ENCODE results near the gene LBP. TPM values are rescaled to one million over a fixed set of nuclear protein-coding genes. Genes with fewer than 3 reads are reported as not detected.
"Not testable (repeated sequence)": the region's sequence is repeated elsewhere in the genome, so short reads cannot be mapped to it uniquely, and the experiment has no call there.

Gene LBP
- total and polyA plus RNA-seq, 2 of the 13 experiments (the other 11 are each of a cell fraction or from before 2014, with no cell fraction given): 0.07 to 0.20 TPM

GRCh38 chr20:38377838-38378237, 31.6 kb downstream of the LBP start:
- H3K4me2 ChIP-seq (ENCODE audit: low read depth, low read length); intact Hi-C loops (cut with micrococcal nuclease; ENCODE audit: unreplicated experiment); H3K79me2 ChIP-seq (ENCODE audit: insufficient read depth, low read length); H3K27me3 ChIP-seq (ENCODE audit: control insufficient read depth in 1 of 2, insufficient read depth in 2 of 2, low read length in 2 of 2); H3K4me3 ChIP-seq (replicated peaks in 1 of 3; ENCODE audit: insufficient read depth in 1 of 3, low read depth in 2 of 3, low read length in 3 of 3); H3K4me1 ChIP-seq (ENCODE audit: insufficient read depth, low read length); in situ Hi-C loops (cut with HindIII; ENCODE audit: extremely low pct_ligation_motif_present, low pct_unique_long_range_greater_than_20kb); H3K9ac ChIP-seq (ENCODE audit: insufficient read depth, low read depth, low read length); DNase-seq (ENCODE audit: low spot score); BruUV-seq (replicated peaks); POLR2A ChIA-PET; ATAC-seq; H4K20me1 ChIP-seq (ENCODE audit: insufficient read depth, low read length); H3K9me3 ChIP-seq (ENCODE audit: low read length); CTCF ChIA-PET (ENCODE audit: low intra/inter-chr PET ratio, low total read pairs); H3K36me3 ChIP-seq (replicated peaks in 1 of 2; ENCODE audit: control insufficient read depth in 1 of 2, insufficient read depth in 2 of 2, low read length in 2 of 2); H2AFZ ChIP-seq (ENCODE audit: low read length); H3K27ac ChIP-seq (ENCODE audit: extremely low read length, insufficient read depth, low read length); FAIRE-seq: not testable (repeated sequence)
- TF ChIP-seq PCBP1 (IDR thresholded peaks at IDR 0.05; ENCODE audit: borderline replicate concordance, low read depth, low read length): 0 out of 2 replicates have a peak, but pooled peaks have one; percentile 59
- peak; percentile 93 for TF ChIP-seq HNRNPK (IDR thresholded peaks at IDR 0.05; ENCODE audit: low read depth, low read length, poor library complexity, severe bottlenecking)
- TF ChIP-seq PCBP2 (optimal IDR thresholded peaks at IDR 0.05; ENCODE audit: low read depth, low read length, poor library complexity, severe bottlenecking): peak; percentile 88
- 53% methylated on average over 5 of the region's 5 CpGs for WGBS (ENCODE audit: low lambda C conversion rate)

GRCh38 chr20:38383147-38383546, 36.9 kb downstream of the LBP start:
- H3K4me1 ChIP-seq (ENCODE audit: insufficient read depth, low read length): no peaks in the 10 kb centered on the region
- H2AFZ ChIP-seq (ENCODE audit: low read length): no peak overlapping the region
- no peak overlapping the region for H3K9ac ChIP-seq (ENCODE audit: insufficient read depth, low read depth, low read length)
- H3K4me3 ChIP-seq (replicated peaks in 1 of 3; ENCODE audit: insufficient read depth in 1 of 3, low read depth in 2 of 3, low read length in 3 of 3): no peak overlapping the region
- no peak for FAIRE-seq
- no peaks in the 10 kb centered on the region for H3K9me3 ChIP-seq (ENCODE audit: low read length)
- H3K27me3 ChIP-seq (ENCODE audit: control insufficient read depth in 1 of 2, insufficient read depth in 2 of 2, low read length in 2 of 2): no peaks in the 10 kb centered on the region; a peak in 1 of 5 replicates
- H3K27ac ChIP-seq (ENCODE audit: extremely low read length, insufficient read depth, low read length): no peak overlapping the region
- H3K79me2 ChIP-seq (ENCODE audit: insufficient read depth, low read length): no peaks in the 10 kb centered on the region
- H3K36me3 ChIP-seq (replicated peaks in 1 of 2; ENCODE audit: control insufficient read depth in 1 of 2, insufficient read depth in 2 of 2, low read length in 2 of 2): no peaks in the 10 kb centered on the region
- TF ChIP-seq ZBTB26 (CRISPR knock-in tag; IDR thresholded peaks at IDR 0.05; ENCODE audit: borderline replicate concordance): no peak
- no peak for TF ChIP-seq NFE2L2 (IDR thresholded peaks at IDR 0.05; ENCODE audit: low read length)
- no peak for TF ChIP-seq ZMAT3 (CRISPR knock-in tag; conservative IDR thresholded peaks at IDR 0.05)
- no peak for TF ChIP-seq ZNF432 (CRISPR knock-in tag; IDR thresholded peaks at IDR 0.05; ENCODE audit: borderline replicate concordance)
- TF ChIP-seq ZNF350 (CRISPR knock-in tag; IDR thresholded peaks at IDR 0.05; ENCODE audit: borderline replicate concordance, low read depth): no peak
- TF ChIP-seq ATRX (CRISPR knock-in tag; IDR thresholded peaks at IDR 0.05; ENCODE audit: borderline replicate concordance): no peak
- in situ Hi-C loops (cut with HindIII; ENCODE audit: extremely low pct_ligation_motif_present, low pct_unique_long_range_greater_than_20kb) (no loop called here), intact Hi-C loops (cut with micrococcal nuclease; ENCODE audit: unreplicated experiment) (no loop called here)
- no TSS peak for BruUV-seq (replicated peaks)
- no peak for ATAC-seq
- no peaks in the 10 kb centered on the region for H4K20me1 ChIP-seq (ENCODE audit: insufficient read depth, low read length)
- DNase-seq (ENCODE audit: low spot score): no peak
- no peak overlapping the region for H3K4me2 ChIP-seq (ENCODE audit: low read depth, low read length)
- ChIA-PET POLR2A (no interaction called here), CTCF (ENCODE audit: low intra/inter-chr PET ratio, low total read pairs) (no interaction called here)
- WGBS (ENCODE audit: low lambda C conversion rate): 47% methylated on average over 4 of the region's 4 CpGs
